Tongue (tissue), 2 donors: ENCODE results near the gene R3HDM4. TPM values are rescaled to one million over a fixed set of nuclear protein-coding genes. Genes with fewer than 3 reads are reported as not detected.

Source experiments
- DNase-seq: peaks from one replicate; pipeline ENCODE4 v3.0.0-alpha.2; 2015
- total RNA-seq: library from RNA; depleted of rRNA; stranded (reverse); fragments of >200 nt; gene quantifications from one replicate; pipeline ENCODE4 v1.2.3, GENCODE V29; 2014

R3HDM4 gene
- total RNA-seq, 1 donor from 2014 or later: 23.2 TPM

- DNase-seq: no peak
These were observed 34.2 kb upstream of the R3HDM4 start for GRCh38 chr19:947090-947706.

GRCh38 chr19:945401-946252 lies 32.6 kb upstream of the R3HDM4 start:
- no peak for DNase-seq

- peak; percentile 53 for DNase-seq
These were observed 31.7 kb upstream of the R3HDM4 start for GRCh38 chr19:944663-945241.

- peak; percentile 39 for DNase-seq
These were observed 31.1 kb upstream of the R3HDM4 start for GRCh38 chr19:944171-944567.

- no peak for DNase-seq
These were observed 30.6 kb upstream of the R3HDM4 start for GRCh38 chr19:943551-944170.

GRCh38 chr19:942133-942645 lies 29.2 kb upstream of the R3HDM4 start:
- no peak for DNase-seq

GRCh38 chr19:941292-942132 lies 28.5 kb upstream of the R3HDM4 start:
- no peak for DNase-seq

- peak; percentile 74 for DNase-seq
These were observed 27.7 kb upstream of the R3HDM4 start for GRCh38 chr19:940591-941291.

- no peak for DNase-seq
These were observed 26.9 kb upstream of the R3HDM4 start for GRCh38 chr19:939922-940321.

GRCh38 chr19:939439-939838 lies 26.4 kb upstream of the R3HDM4 start:
- DNase-seq: no peak

GRCh38 chr19:938233-938923 lies 25.4 kb upstream of the R3HDM4 start:
- DNase-seq: no peak

GRCh38 chr19:937259-937694 lies 24.3 kb upstream of the R3HDM4 start:
- DNase-seq: no peak

- DNase-seq: no peak
These were observed 23.1 kb upstream of the R3HDM4 start for GRCh38 chr19:936175-936546.

GRCh38 chr19:934865-935479 lies 22.0 kb upstream of the R3HDM4 start:
- peak; percentile 94 for DNase-seq

- no peak for DNase-seq
These were observed 21.3 kb upstream of the R3HDM4 start for GRCh38 chr19:934197-934840.

- no peak for DNase-seq
These were observed 20.5 kb upstream of the R3HDM4 start for GRCh38 chr19:933553-933882.

GRCh38 chr19:932648-933552 lies 19.9 kb upstream of the R3HDM4 start:
- DNase-seq: peak; percentile 80

GRCh38 chr19:931860-932647 lies 19.0 kb upstream of the R3HDM4 start:
- no peak for DNase-seq
